ENCODE data around the gene CPB2. TPM values are rescaled to one million over a fixed set of nuclear protein-coding genes. Genes with fewer than 3 reads are reported as not detected.

CPB2 gene
- total RNA-seq, result not detected in 2 replicates
- not detected for polyA plus RNA-seq (2012)

GRCh38 chr13:46104868-46105267 lies at the start of gene CPB2:
Gene CPB2 (minus strand): TSS chr13:46105033. CDS start chr13:46105009, 24 bp downstream.
- no peak for DNase-seq (ENCODE audit: low read depth)

DNA sequence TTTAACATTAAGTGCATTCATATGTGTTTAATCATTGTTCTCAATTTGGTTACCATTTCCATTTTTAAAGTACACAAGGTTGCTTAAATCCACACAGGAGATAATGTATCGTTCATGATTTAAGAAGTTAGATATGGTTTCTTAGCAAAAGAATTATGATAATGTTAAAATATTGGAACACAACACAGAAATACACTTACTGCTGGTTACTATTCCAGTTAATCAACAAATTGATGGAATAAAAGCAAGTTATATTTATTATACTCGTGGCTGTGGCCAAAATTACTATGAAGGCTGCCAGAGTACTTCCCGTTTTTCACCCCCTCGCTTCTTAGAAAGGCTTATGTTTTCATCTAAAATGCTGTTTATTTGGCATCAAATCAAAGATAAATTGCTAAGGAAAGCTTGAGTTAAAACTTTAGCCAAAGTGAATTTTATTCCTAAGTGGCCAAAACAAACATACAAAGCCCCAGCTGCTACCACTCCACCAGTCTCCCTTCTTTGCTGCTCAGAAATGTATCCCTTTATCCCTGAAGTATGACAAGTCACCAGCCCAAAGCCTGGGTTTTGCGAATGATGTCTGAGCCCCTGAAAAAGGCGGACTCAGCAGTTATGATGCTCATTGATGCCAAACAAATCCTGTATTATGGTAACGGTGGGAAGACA lies 49.4 kb upstream of the CPB2 start:
- no peak for DNase-seq (ENCODE audit: low read depth)

DNA sequence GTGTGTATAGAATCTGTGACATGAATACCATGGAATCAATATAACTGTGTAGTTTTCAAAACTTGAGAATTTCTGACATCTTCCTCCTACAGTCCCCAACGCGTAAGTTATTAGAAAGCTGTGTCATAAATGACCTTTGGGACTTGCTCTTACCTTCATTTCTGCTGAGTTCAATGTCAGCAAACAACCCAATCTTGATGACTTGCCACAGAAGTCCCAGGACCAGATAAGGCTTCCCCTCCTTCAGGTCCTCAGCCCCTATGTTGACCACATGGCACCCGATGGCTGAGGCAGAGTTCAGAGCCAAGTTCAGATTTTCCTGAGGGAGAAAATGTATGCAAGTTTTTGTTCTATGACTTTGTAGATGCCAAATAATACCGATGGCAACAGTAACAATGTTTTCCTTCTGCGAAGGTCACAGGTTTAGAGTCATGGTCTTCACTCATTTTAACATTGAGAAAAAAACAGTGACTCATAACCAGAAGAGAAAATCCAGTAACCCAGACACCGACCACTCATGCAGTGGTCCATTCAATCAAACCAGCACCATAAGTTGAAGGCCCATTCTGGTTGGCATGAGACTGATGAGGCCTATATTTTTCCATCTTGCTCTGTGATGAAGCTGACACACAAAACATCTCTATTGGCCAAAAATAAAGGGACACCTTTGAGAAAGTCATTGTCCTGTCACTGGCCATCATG lies 47.9 kb upstream of the CPB2 start:
- DNase-seq (ENCODE audit: low read depth), result no peak

- no peak for DNase-seq (ENCODE audit: low read depth)
Observed at GRCh38 chr13:46150134-46150693, 45.4 kb upstream of the CPB2 start.

GRCh38 chr13:46149272-46150133 lies 44.7 kb upstream of the CPB2 start:
- no peak for DNase-seq (ENCODE audit: low read depth)

DNA sequence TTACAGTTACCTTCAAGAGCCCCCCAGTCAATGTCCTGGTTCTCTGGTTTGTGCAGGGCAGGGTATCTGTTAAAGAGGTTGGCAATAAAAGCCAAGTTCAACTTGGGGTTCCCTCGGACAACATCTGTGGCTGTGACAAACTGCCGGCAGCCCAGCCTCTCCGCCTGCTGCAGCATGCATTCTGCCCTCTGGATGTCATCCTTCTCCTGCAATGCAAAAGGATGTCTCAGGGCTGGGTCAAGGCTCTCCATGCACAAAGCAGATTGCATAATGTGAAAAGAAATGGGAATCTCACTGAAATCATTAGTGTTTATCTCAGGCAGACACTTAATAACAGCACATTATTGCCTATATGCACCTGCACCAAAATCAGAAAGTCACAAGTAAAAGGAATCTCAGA lies 42.1 kb upstream of the CPB2 start:
- no peak for DNase-seq (ENCODE audit: low read depth)

DNA sequence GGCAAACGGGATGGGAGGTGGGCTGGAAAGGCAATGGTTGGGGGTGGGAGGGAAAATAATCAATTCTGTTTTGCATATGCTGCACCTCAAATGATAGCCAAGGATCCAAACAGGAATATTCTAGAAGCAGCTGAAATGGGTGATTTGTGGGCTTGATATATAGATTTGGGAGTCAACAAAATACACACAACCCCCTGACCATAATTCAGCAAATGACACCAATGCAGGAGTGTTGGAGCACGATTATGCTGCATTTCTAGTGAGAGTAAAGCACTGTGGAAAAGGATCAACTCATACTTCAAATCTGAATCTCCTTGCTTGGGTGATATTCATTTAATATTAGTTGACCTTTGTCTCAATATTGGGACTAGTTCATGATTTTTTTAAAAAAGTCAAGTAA lies 41.1 kb upstream of the CPB2 start:
- DNase-seq (ENCODE audit: low read depth), result no peak

GRCh38 chr13:46145135-46145534 lies 40.3 kb upstream of the CPB2 start:
- DNase-seq (ENCODE audit: low read depth), result no peak

GRCh38 chr13:46143184-46143701 lies 38.4 kb upstream of the CPB2 start:
- no peak for DNase-seq (ENCODE audit: low read depth)

DNA sequence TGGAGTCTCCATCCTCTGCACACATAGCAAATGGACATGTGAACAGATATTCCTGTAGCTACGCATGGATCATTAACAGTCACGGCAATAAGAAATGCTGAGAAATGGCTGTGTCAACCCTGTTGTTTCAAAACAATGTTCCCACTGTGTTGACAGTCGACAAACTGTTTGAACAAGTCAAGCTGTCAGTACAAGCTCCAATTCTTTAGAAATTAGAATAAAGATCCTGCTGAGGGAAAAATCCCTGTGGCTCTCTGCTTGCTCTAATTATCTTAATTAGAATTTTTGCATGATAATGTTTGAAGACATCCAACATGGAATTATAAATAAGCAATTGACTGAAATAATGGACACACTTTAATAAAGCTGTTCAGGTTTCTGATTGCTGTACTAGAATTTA lies 37.9 kb upstream of the CPB2 start:
- DNase-seq (ENCODE audit: low read depth), result no peak

DNA sequence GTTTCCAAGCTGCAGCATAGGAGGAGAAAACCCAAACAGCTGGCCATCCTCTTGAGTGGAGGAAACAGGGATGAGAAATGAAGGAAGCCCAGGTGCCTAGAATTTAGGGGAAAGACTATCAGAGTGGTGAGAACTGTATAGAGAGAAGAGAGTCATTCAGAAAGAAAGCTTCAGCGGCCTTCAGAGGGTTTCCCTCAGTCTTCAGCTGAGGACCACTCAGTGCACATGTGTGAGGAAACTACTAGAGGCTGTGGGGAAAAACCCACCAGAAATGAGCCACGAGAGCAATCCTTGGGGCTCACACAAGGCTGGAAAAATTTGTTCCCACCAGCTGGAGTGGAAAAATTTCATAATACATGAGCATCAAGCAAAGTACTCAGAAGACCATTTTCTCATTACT lies 35.2 kb upstream of the CPB2 start:
- no peak for DNase-seq (ENCODE audit: low read depth)

DNA sequence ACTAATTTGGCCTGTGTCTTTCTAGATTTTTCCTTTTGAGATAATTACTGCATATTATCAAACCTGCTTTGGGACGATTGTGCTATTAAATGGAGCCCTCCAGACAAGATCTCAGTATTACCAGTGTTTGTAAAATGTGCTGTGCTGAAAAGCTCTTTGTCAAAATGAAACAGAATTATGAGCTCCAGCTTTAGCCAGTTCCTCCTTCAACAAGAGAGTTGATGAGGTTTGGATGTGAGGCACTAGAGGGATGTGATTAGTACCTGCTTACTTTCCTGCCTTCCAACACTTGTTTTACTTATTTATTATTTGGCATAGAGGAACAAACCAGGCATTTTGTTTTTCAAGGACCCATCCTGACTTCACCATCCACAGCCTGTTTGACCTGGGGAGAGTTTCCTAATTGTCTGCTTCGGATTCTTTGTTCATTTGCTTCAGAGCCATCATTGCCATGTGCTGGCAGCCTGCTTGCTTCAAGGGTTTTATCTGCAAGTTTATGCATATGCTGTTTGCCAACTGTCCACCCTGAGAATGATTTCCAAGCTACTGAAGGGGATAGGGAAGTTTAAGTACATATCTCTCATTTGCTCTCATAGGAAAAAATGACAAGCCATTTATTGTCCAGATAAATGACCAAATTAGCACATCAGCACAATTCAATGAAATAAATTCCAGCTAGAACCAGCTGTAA lies 32.9 kb upstream of the CPB2 start:
- no peak for DNase-seq (ENCODE audit: low read depth)

DNA sequence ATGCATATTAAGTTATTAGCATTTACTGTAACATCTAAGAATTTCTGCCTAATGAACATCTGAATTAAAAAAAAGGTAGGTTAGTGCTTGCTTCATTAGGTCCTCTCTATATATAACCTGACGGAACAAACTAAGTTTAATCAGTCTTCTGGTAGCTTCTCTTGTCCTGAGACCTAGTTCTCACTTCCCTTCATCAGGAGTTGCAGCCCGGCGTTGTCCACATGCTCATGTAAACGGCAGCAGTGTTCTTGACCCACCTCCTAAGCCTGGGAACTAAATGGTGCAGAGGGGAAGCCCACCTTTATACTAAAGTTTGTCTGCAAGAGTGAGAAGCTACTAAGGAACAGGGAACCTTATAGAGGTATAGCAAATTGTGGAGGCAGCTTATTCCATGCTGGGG lies 31.9 kb upstream of the CPB2 start:
- DNase-seq (ENCODE audit: low read depth), result no peak

DNA sequence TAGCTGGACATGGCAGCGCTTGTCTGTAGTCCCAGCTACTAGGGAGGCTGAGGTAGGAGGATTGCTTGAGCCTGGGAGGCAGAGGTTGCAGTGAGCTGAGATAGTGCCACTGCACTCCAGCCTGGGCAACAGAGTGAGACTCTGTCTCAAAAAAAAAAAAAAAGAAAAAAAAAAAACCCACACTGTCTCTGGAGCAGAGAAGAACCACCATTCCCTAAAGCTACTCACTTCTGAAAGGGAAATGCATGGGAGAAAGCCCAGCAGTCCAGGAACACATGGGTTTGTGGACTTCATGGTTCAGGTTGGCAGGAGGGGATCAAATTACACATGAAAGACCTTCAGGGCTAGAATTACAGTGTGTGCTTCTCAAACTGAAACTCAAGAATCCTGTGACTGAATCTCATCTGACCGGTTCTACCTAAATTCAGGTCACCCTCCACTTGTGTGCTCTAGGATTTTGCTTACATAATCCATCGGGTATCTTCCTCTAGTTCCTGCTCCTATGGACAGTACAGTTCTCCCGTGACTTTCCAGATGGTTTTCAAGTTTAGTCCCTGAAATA lies 30.2 kb upstream of the CPB2 start:
- peak; percentile 9 for DNase-seq (ENCODE audit: low read depth)

DNA sequence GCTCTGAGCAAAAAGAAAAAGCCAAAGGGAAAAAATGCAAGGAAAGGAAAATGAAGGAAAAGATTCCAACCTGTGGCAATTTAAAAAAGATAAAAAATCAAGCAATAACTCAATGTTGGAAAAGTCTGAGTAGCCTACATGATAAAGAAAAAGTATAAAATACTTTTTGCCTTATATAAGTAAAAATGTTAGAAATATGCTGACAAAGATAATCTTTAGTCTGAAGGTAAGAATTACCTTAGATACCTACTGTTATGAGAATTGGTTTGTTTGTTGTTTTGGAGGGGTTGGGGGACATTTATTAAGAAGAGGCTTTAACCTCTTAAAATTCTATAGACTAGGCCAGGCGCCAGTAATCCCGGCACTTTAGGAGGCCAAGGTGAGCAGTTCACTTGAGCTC lies 29.7 kb upstream of the CPB2 start:
- no peak for DNase-seq (ENCODE audit: low read depth)

GRCh38 chr13:46132109-46132508 lies 27.3 kb upstream of the CPB2 start:
- no peak for DNase-seq (ENCODE audit: low read depth)

DNA sequence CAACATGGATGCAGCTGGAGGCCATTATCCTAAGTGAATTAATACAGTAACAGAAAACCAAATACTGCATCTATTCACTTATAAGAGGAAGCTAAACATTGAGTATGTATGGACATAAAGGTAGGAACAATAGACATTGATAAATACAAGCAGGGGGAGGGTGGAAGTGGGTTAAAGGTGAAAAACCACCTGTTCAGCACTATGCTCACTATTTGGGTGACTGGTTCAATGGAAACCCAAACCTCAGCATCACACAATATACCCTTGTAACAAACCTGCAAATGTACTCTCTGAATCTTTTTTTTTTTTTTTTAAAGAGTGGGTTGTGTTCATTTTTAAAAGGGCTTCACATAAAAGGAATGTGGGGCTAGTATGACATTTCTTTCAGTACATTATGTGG lies 26.9 kb upstream of the CPB2 start:
- no peak for DNase-seq (ENCODE audit: low read depth)

DNA sequence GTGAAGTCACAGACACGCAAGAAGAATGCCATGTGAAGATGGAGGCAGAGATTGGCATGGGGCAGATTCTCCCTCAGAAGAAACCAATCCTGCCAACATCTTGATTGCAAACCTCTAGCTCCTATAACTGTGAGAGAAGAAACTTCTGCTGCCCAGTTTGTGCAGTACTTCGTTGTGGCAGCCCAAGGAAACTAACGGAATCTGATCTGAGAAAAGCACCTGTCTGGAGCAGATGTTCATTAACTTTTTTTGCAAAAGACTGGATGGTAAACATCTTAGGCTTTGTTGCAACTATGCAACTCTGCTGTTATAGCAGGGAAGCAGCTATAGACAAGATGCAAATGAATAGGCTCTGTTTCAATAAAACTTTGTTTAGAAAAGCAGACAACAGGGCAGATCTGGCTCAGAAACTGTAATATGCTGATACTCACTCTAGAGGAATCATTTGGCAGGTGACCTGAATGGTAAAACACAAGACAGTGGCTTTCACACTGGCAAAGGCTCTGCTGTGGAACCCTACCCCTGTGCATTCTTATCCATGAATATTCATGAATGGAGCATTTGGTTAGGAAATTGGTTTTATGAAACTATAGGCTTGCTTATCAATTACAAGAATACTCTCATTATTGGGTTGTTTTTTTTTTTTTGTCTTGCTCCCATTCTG lies 25.3 kb upstream of the CPB2 start:
- no peak for DNase-seq (ENCODE audit: low read depth)

DNA sequence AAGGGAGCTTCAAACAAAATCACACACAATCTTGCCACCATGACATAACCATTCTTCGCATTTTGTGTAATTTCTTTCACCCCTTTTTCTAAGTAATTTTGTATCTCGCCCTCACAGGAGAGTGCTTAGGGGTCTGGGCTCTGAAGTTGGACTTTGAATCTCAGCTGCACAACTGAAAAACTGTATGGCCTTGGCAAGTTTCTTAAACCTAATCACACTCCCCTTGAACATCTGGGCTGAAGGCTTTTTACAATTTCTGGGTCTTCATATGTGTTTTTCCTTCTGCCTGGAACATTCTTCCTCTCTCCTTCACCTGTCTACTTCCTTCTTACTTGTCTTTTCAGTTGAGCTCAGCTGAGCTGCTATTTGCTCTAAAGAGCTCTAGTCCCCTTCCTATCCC lies 24.3 kb upstream of the CPB2 start:
- DNase-seq (ENCODE audit: low read depth), result no peak

DNA sequence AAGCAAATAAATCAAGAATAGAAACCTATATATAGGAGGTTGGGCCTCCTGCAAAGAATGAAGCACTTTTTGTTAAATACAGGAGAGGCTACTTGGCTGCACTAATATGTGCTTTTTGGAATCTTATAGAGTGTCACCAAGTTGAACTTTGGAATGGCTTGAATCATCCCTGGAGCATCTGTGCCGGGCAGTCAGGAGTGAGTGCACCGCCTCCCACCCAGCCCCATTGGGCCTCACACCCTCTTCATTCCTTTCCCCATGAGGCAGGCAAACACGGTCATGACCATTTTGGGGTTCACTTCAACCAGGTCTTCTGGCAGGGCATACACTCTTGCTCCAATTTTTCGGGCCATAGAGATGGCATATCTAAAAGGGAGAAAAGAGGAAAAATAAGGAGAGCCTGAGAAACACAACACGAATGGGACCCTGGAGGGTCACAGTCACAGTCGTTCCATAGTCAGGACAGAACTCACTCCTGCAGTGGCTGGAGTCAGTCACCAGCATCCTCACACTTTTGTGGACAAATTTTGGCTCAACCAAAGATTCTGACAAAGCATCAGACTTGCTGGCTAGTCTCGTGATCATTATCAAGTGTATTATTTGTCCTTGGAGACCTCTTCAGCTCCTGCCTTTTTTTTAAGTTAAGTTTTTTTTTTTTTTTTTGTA lies 22.7 kb upstream of the CPB2 start:
- no peak for DNase-seq (ENCODE audit: low read depth)

Measured in myocyte (in vitro differentiated cells).